GM12872 (cell line): ENCODE data around the gene MBD3L2.

ENCODE experiments used
- CTCF ChIP-seq: IDR thresholded peaks from 3 replicates; pipeline ENCODE4 v1.5.1; 2011; ENCODE audit warnings: low read depth, mild to moderate bottlenecking, low read length, moderate library complexity; ENCODE audit not compliant: insufficient read depth

Gene MBD3L2

GRCh38 chr19:7063339-7063738 lies 14.2 kb downstream of the MBD3L2 start:
- no peak for TF ChIP-seq CTCF

- no peak for TF ChIP-seq CTCF
These were observed 14.8 kb downstream of the MBD3L2 start for GRCh38 chr19:7063764-7064418.

GRCh38 chr19:7067122-7067521 lies 18.0 kb downstream of the MBD3L2 start:
- TF ChIP-seq CTCF, result peak; percentile 51; the same call in 2 of the 3 replicates

GRCh38 chr19:7067716-7068115 lies 18.6 kb downstream of the MBD3L2 start:
- no peak for TF ChIP-seq CTCF

- TF ChIP-seq CTCF, result no peak
These were observed 19.5 kb downstream of the MBD3L2 start for GRCh38 chr19:7068599-7068998.

- no peak for TF ChIP-seq CTCF
These were observed 20.2 kb downstream of the MBD3L2 start, which contains the start of gene ZNF557 for GRCh38 chr19:7069042-7069903. TSS of gene ZNF557 (plus strand) at chr19:7069703. CDS start at chr19:7075075, 5,372 bp downstream.

- no peak for TF ChIP-seq CTCF
These were observed 20.7 kb downstream of the MBD3L2 start for GRCh38 chr19:7069904-7070226.
